SK-N-SH (cell line): ENCODE data around the gene AMFR. TPM values are rescaled to one million over a fixed set of nuclear protein-coding genes. Genes with fewer than 3 reads are reported as not detected.

Source experiments
- CTCF ChIA-PET: fragments of 300-600, 350-600 bp; formaldehyde crosslinking; extraction: SDS; loops from one replicate; lab custom pipeline; 2021; lab: Yijun Ruan, JAX
- POLR2A ChIA-PET: fragments of 350-600 bp; sonication (Branson Sonifier 250); formaldehyde crosslinking; extraction: SDS; loops from one replicate; lab custom pipeline; 2020; ENCODE audit warnings: antibody characterized with exemption, inconsistent platforms; lab: Yijun Ruan, JAX
- DNase-seq: peaks from one replicate; pipeline ENCODE4 v3.0.0; 2012
- H2AFZ ChIP-seq: fragments of 200-600 bp; sonication (generic); 2 replicates; pipeline ENCODE4 v1.8.1; 2016; ENCODE audit warnings: antibody characterized with exemption, mild to moderate bottlenecking, low read depth
- H3F3A ChIP-seq: fragments of 200-600 bp; sonication (generic); replicated peaks from 2 replicates; pipeline ENCODE3; 2016; ENCODE audit warnings: antibody characterized with exemption, mild to moderate bottlenecking; ENCODE audit not compliant: insufficient read depth
- H3K27ac ChIP-seq, 2 experiments: fragments of 200-500 bp in 1 of 2; fragments of 200-600 bp in 1 of 2; sonication (Bioruptor generic) in 1 of 2; sonication (generic), shearing (Covaris generic) in 1 of 2; 2 replicates each; pipeline versions ENCODE4 v1.5.1 to v1.6.1; 2014 to 2016; ENCODE audit warnings: low read depth in 2 of 2, inconsistent platforms in 1 of 2, low read length in 1 of 2, mild to moderate bottlenecking in 1 of 2, mixed read lengths in 1 of 2
- H3K27me3 ChIP-seq: fragments of 200-600 bp; sonication (generic), shearing (Covaris generic); 2 replicates; pipeline ENCODE4 v1.6.1; 2016; ENCODE audit warnings: mixed run types; ENCODE audit not compliant: insufficient read depth
- H3K36me3 ChIP-seq, 2 experiments: fragments of 200-500 bp in 1 of 2; fragments of 200-600 bp in 1 of 2; sonication (Bioruptor generic) in 1 of 2; sonication (generic) in 1 of 2; replicated peaks in 1 of 2; 2 replicates each; pipeline versions ENCODE3 to v1.5.1; 2014 to 2016; ENCODE audit warnings: low read length in 1 of 2, mild to moderate bottlenecking in 1 of 2; ENCODE audit not compliant: insufficient read depth in 2 of 2, control insufficient read depth in 1 of 2
- H3K4me1 ChIP-seq, 2 experiments: fragments of 200-500 bp in 1 of 2; fragments of 200-600 bp in 1 of 2; sonication (Bioruptor generic) in 1 of 2; sonication (generic), shearing (Covaris generic) in 1 of 2; 2 replicates each; pipeline versions ENCODE4 v1.5.1 to v1.6.1; 2014 to 2016; ENCODE audit warnings: low read depth in 1 of 2, low read length in 1 of 2, mixed run types in 1 of 2; ENCODE audit not compliant: insufficient read depth in 2 of 2, control insufficient read depth in 1 of 2
- H3K4me2 ChIP-seq: fragments of 200-600 bp; sonication (generic), shearing (Covaris generic); 2 replicates; pipeline ENCODE4 v1.6.1; 2017; ENCODE audit warnings: mixed run types
- H3K4me3 ChIP-seq, 2 experiments: fragments of 200-500 bp in 1 of 2; fragments of 200-600 bp in 1 of 2; sonication (Bioruptor generic) in 1 of 2; sonication (generic), shearing (Covaris generic) in 1 of 2; 2 replicates each; pipeline versions ENCODE4 v1.5.1 to v1.8.1; 2014 to 2016; ENCODE audit warnings: low read depth in 2 of 2, inconsistent platforms in 1 of 2, low read length in 1 of 2, mild to moderate bottlenecking in 1 of 2, mixed read lengths in 1 of 2, moderate library complexity in 1 of 2
- H3K79me2 ChIP-seq: fragments of 200-600 bp; sonication (generic); 2 replicates; pipeline ENCODE4 v1.8.1; 2017; ENCODE audit warnings: mild to moderate bottlenecking; ENCODE audit not compliant: insufficient read depth
- H3K9ac ChIP-seq: fragments of 200-600 bp; sonication (generic); 2 replicates; pipeline ENCODE4 v1.6.1; 2017; ENCODE audit warnings: mixed run types
- H3K9me2 ChIP-seq: fragments of 200-600 bp; sonication (generic); 2 replicates; pipeline ENCODE4 v1.6.1; 2017; ENCODE audit warnings: mixed run types
- H3K9me3 ChIP-seq: fragments of 200-600 bp; sonication (generic); 2 replicates; pipeline ENCODE4 v1.6.1; 2017; ENCODE audit warnings: mixed run types, mild to moderate bottlenecking, moderate library complexity
- H4K20me1 ChIP-seq: fragments of 200-600 bp; sonication (generic); 2 replicates; pipeline ENCODE4 v1.6.1; 2017; ENCODE audit warnings: mild to moderate bottlenecking, mixed run types; ENCODE audit not compliant: insufficient read depth
- CHD2 ChIP-seq: fragments of 150-350 bp; IDR thresholded peaks from 2 replicates; pipeline ENCODE4 v1.6.1; 2018; ENCODE audit warnings: low read length; ENCODE audit not compliant: partially characterized antibody
- EZH2phosphoT487 ChIP-seq: fragments of 200-600 bp; sonication (generic); IDR thresholded peaks from 2 replicates; pipeline ENCODE4 v1.6.1; 2017; ENCODE audit warnings: low read depth, mixed run types, mild to moderate bottlenecking, antibody characterized with exemption, moderate library complexity, borderline replicate concordance
- FOXM1 ChIP-seq: IDR thresholded peaks from 2 replicates; pipeline ENCODE4 v1.4.0; 2012; ENCODE audit warnings: low read depth, mild to moderate bottlenecking
- MAX ChIP-seq: IDR thresholded peaks from 2 replicates; pipeline ENCODE4 v1.4.0; 2012; ENCODE audit warnings: low read depth
- MEF2A ChIP-seq: IDR thresholded peaks from 2 replicates; pipeline ENCODE4 v1.4.0; 2012; ENCODE audit warnings: low read depth, borderline replicate concordance
- MXI1 ChIP-seq: IDR thresholded peaks from 2 replicates; pipeline ENCODE4 v1.6.1; 2012; ENCODE audit warnings: mild to moderate bottlenecking, low read depth, low read length, improper control_type of control experiment
- NFIC ChIP-seq: IDR thresholded peaks from 2 replicates; pipeline ENCODE4 v1.4.0; 2012; ENCODE audit warnings: borderline replicate concordance
- POLR2AphosphoS5 ChIP-seq: IDR thresholded peaks from 2 replicates; pipeline ENCODE4 v1.6.1; 2012; ENCODE audit warnings: low read depth, low read length
- RAD21 ChIP-seq: IDR thresholded peaks from 2 replicates; pipeline ENCODE4 v1.6.1; 2012; ENCODE audit warnings: mild to moderate bottlenecking, low read length
- REST ChIP-seq: IDR thresholded peaks from 2 replicates; pipeline ENCODE4 v1.6.1; 2012; ENCODE audit warnings: mild to moderate bottlenecking, low read depth, low read length, moderate library complexity
- RFX5 ChIP-seq: IDR thresholded peaks from 2 replicates; pipeline ENCODE4 v1.6.1; 2012; ENCODE audit warnings: mild to moderate bottlenecking, improper control_type of control experiment, low read length
- SIN3A ChIP-seq: IDR thresholded peaks from 2 replicates; pipeline ENCODE4 v1.6.1; 2012; ENCODE audit warnings: low read depth, mild to moderate bottlenecking, low read length, moderate library complexity, borderline replicate concordance
- SMC3 ChIP-seq: IDR thresholded peaks from 2 replicates; pipeline ENCODE4 v1.6.1; 2012; ENCODE audit warnings: low read depth, low read length, improper control_type of control experiment
- USF2 ChIP-seq: fragments of 150-350 bp; IDR thresholded peaks from 2 replicates; pipeline ENCODE4 v1.6.1; 2017; ENCODE audit warnings: antibody characterized with exemption, low read length, low read depth, borderline replicate concordance
- YY1 ChIP-seq: IDR thresholded peaks from 2 replicates; pipeline ENCODE4 v1.4.0; 2012; ENCODE audit warnings: low read depth, mild to moderate bottlenecking
- ZBTB33 ChIP-seq: IDR thresholded peaks from 2 replicates; pipeline ENCODE4 v1.4.0; 2012; ENCODE audit warnings: low read depth, borderline replicate concordance
- WGBS: methylation state at CpG from one replicate; pipeline ENCODE4 v1.1.6; 2017; ENCODE audit warnings: low lambda C conversion rate; 5-methylcytosine and 5-hydroxymethylcytosine counted together
- polyA plus RNA-seq, 3 experiments: library from polyadenylated mRNA; depleted of rRNA; stranded (reverse); fragments of >200 nt; gene quantifications; 2 replicates each; pipeline ENCODE4 v1.2.3, GENCODE V29; 2012
- TF ChIP-seq, protein P1 (sequence below): IDR thresholded peaks from 2 replicates; pipeline ENCODE4; 2012
- TF ChIP-seq, protein P2 (sequence below): fragments of 200-600 bp; sonication (generic); IDR thresholded peaks from 2 replicates; pipeline ENCODE4 v1.6.1; 2017; ENCODE audit warnings: antibody characterized with exemption, mild to moderate bottlenecking, moderate library complexity
- TF ChIP-seq, protein P3 (sequence below): IDR thresholded peaks from 2 replicates; pipeline ENCODE4 v1.4.0; 2012; ENCODE audit warnings: low read depth, borderline replicate concordance

AMFR gene
- polyA plus RNA-seq, 1 of the 3 experiments (the other 2 are of a cell fraction), result 65.3 TPM

DNA sequence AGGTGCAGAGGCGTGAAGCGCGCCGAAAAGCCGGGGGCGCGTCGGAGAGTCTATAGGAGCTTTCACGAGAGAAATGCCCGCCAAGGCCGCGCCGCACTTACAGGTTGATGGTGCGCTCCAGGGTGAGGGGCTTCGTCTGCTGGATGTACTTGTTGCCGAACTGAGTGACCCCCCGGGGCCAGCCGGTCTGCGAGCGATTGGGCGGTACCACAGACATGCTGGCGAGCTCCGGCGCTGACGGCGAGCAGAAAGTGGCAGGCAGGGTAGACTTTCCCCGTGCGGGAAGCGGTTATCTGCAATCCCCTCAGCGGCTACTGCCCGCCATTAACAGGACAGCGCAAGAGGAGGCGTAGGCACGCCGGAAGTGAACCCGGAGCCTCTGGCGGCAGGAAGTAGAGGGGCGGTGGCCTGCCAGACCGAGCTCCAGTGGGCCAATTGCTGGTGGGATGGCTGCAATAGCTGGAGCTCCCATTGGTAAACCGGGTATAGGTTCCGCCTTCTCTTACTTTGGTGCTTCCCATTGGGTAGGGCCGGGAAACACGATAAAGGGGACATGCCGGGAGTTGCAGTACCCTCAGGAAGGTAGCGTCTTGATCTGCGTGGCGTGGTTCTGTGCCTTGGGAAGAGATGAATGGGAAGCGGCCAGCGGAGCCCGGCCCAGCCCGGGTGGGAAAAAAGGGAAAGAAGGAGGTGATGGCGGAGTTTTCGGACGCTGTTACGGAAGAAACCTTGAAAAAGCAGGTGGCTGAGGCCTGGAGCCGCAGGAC is 25.8 kb upstream of the AMFR start, which contains the start of the genes NUDT21 and OGFOD1:
Gene NUDT21, minus strand, starts transcription at position 347 of the 767 bp plus-strand sequence. Its CDS starts 130 bp downstream, at position 217.
Gene OGFOD1, plus strand, starts transcription at position 569 of the 767 bp plus-strand sequence. Its CDS starts 59 bp downstream, at position 628.
- Histone ChIP-seq H3K36me3 (peaks cover 43 to 46% of the 10 kb centered on the region in 2 experiments), H3K27me3 (no peaks in the 10 kb centered on the region), H3K27ac (peak within 1 kb of the TSS; percentile 72 to 91), H3K79me2 (peaks cover 87% of the 10 kb centered on the region), H3K9me2 (no peaks in the 10 kb centered on the region), H3F3A (no peaks in the 10 kb centered on the region), H3K9me3 (no peaks in the 10 kb centered on the region), H4K20me1 (peaks cover 38% of the 10 kb centered on the region), H3K4me3 (peak within 1 kb of the TSS; percentile 93 to 97), H3K4me2 (peak within 1 kb of the TSS; percentile 80), H3K9ac (peak within 1 kb of the TSS; percentile 85), H3K4me1 (peaks cover 22 to 27% of the 10 kb centered on the region in 2 experiments; a peak in 3 of 4 replicates), H2AFZ (peak within 1 kb of the TSS; percentile 88)
- ChIA-PET POLR2A (interaction anchor here (1.0 kb wide), 1 partner anchor 238 kb away, joined by 3 read pairs; no protein-coding TSS in a partner anchor), CTCF (interaction anchor here (0.6 to 1.4 kb wide), 3 partner anchors 12 to 104 kb away, joined by 3 to 4 read pairs (median 3); no protein-coding TSS in a partner anchor)
- peak; percentile 97 for DNase-seq
- WGBS, result under 1% methylated on average over 46 of the region's 56 CpGs
- TF ChIP-seq FOXM1, result no peak
- TF ChIP-seq SIN3A, result peak; percentile 41; the same call in 1 of the 2 replicates
- no peak for TF ChIP-seq NFIC
- no peak for TF ChIP-seq REST
- TF ChIP-seq MEF2A, result no peak
- TF ChIP-seq, protein P1, sequence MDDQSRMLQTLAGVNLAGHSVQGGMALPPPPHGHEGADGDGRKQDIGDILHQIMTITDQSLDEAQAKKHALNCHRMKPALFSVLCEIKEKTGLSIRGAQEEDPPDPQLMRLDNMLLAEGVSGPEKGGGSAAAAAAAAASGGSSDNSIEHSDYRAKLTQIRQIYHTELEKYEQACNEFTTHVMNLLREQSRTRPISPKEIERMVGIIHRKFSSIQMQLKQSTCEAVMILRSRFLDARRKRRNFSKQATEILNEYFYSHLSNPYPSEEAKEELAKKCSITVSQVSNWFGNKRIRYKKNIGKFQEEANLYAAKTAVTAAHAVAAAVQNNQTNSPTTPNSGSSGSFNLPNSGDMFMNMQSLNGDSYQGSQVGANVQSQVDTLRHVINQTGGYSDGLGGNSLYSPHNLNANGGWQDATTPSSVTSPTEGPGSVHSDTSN, result peak; percentile 55; the same call in 1 of the 2 replicates
- peak; percentile 92 for TF ChIP-seq YY1
- 0 out of 2 replicates have a peak, but pooled peaks have one; percentile 23 for TF ChIP-seq RFX5
- TF ChIP-seq MXI1, result peak; percentile 87
- TF ChIP-seq USF2, result no peak
- TF ChIP-seq, protein P2, sequence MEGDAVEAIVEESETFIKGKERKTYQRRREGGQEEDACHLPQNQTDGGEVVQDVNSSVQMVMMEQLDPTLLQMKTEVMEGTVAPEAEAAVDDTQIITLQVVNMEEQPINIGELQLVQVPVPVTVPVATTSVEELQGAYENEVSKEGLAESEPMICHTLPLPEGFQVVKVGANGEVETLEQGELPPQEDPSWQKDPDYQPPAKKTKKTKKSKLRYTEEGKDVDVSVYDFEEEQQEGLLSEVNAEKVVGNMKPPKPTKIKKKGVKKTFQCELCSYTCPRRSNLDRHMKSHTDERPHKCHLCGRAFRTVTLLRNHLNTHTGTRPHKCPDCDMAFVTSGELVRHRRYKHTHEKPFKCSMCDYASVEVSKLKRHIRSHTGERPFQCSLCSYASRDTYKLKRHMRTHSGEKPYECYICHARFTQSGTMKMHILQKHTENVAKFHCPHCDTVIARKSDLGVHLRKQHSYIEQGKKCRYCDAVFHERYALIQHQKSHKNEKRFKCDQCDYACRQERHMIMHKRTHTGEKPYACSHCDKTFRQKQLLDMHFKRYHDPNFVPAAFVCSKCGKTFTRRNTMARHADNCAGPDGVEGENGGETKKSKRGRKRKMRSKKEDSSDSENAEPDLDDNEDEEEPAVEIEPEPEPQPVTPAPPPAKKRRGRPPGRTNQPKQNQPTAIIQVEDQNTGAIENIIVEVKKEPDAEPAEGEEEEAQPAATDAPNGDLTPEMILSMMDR, result no peak; the same call in 1 of the 2 replicates
- no peak for TF ChIP-seq ZBTB33
- peak; percentile 83 for TF ChIP-seq POLR2AphosphoS5
- no peak for TF ChIP-seq RAD21
- TF ChIP-seq MAX, result peak; percentile 79
- TF ChIP-seq, protein P3, sequence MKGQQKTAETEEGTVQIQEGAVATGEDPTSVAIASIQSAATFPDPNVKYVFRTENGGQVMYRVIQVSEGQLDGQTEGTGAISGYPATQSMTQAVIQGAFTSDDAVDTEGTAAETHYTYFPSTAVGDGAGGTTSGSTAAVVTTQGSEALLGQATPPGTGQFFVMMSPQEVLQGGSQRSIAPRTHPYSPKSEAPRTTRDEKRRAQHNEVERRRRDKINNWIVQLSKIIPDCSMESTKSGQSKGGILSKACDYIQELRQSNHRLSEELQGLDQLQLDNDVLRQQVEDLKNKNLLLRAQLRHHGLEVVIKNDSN, result no peak
- no peak for TF ChIP-seq EZH2phosphoT487
- no peak for TF ChIP-seq SMC3
- peak; percentile 91 for TF ChIP-seq CHD2
